ENCODE measurements around the gene ARHGAP12.

Gene ARHGAP12

GRCh38 chr10:31949266-31949665 lies 20.6 kb upstream of the ARHGAP12 start:
- DNase-seq = no peak

GRCh38 chr10:31948021-31948420 lies 19.4 kb upstream of the ARHGAP12 start:
- no peak for DNase-seq

- no peak for DNase-seq
Observed at GRCh38 chr10:31947144-31947926, 18.7 kb upstream of the ARHGAP12 start.

- no peak for DNase-seq
Observed at GRCh38 chr10:31945392-31945791, 16.8 kb upstream of the ARHGAP12 start.

- no peak for DNase-seq
Observed at GRCh38 chr10:31944071-31944433, 15.4 kb upstream of the ARHGAP12 start.

- no peak for DNase-seq
Observed at GRCh38 chr10:31942892-31943291, 14.3 kb upstream of the ARHGAP12 start.

GRCh38 chr10:31942435-31942834 lies 13.8 kb upstream of the ARHGAP12 start:
- no peak for DNase-seq

GRCh38 chr10:31940839-31941653 lies 12.4 kb upstream of the ARHGAP12 start:
- DNase-seq = no peak

GRCh38 chr10:31939797-31940708 lies 11.4 kb upstream of the ARHGAP12 start:
- no peak for DNase-seq

GRCh38 chr10:31937371-31937770 lies 8.7 kb upstream of the ARHGAP12 start:
- DNase-seq = no peak

- no peak for DNase-seq
Observed at GRCh38 chr10:31936933-31937332, 8.3 kb upstream of the ARHGAP12 start.

GRCh38 chr10:31936086-31936485 lies 7.5 kb upstream of the ARHGAP12 start:
- DNase-seq = no peak

GRCh38 chr10:31935678-31936077 lies 7.0 kb upstream of the ARHGAP12 start:
- no peak for DNase-seq

GRCh38 chr10:31932838-31933237 lies 4.2 kb upstream of the ARHGAP12 start:
- no peak for DNase-seq

- no peak for DNase-seq
Observed at GRCh38 chr10:31930856-31931255, 2.2 kb upstream of the ARHGAP12 start.

GRCh38 chr10:31930023-31930751 lies 1.6 kb upstream of the ARHGAP12 start:
- DNase-seq = peak in 8 of 14 donors; percentile 12 to 54 (median 26)

- peak in 13 of 14 donors; percentile 42 to 87 (median 74) for DNase-seq
Observed at GRCh38 chr10:31929261-31930022, 811 bp upstream of the ARHGAP12 start.

GRCh38 chr10:31927884-31928548 lies 615 bp downstream of the ARHGAP12 start:
- peak in 12 of 14 donors; percentile 10 to 80 (median 64) for DNase-seq

GRCh38 chr10:31927565-31927883 lies 1.1 kb downstream of the ARHGAP12 start:
- DNase-seq = peak in 2 of 14 donors; percentile 38 to 40

- DNase-seq = peak in 2 of 14 donors; percentile 29 to 40
Observed at GRCh38 chr10:31926765-31927564, 1.7 kb downstream of the ARHGAP12 start.
